ENCODE results near the gene KCTD12. TPM values are rescaled to one million over a fixed set of nuclear protein-coding genes. Genes with fewer than 3 reads are reported as not detected.

The KCTD12 gene
- total RNA-seq, 1 donor from 2014 or later, result 395 TPM

DNA sequence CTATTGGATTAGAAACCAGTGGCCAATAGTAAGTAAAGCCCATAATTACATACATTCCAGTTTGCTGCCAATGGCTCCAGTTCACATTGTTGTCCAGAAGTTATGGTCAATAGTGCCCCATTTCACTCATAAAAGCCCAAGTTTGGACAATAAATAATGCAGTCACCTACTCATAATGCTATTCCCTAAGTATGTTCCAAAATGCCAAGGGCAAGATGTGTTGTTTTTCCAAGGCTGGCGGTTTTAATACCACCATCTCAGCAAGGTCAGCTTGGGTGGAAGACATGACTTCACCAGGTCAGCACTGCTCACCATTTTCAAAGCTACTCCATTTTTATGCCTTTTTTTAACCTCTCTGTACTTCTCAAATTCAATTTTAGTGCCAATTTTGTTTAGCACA is 32.7 kb downstream of the KCTD12 start:
- DNase-seq, result peak; percentile 61

DNA sequence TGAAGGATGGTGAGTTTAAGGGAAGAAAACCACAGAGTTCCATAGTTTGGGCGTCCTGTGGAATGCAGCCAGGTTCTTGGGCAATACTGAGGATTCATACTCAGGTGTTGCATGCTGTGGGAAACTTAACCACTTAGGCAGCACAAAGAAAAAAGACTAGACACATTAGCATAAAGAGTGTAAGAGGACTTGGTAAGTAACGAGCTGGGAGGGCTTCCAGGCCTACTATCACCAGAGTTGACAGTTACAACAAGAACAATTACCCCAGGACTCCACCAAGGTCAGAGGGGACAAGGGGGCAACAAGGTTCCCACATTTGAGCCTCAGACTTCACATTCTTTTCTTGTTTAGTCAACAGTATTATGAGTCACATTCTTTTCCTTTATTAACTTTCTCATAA is 33.2 kb downstream of the KCTD12 start:
- peak; percentile 80 for DNase-seq

DNA sequence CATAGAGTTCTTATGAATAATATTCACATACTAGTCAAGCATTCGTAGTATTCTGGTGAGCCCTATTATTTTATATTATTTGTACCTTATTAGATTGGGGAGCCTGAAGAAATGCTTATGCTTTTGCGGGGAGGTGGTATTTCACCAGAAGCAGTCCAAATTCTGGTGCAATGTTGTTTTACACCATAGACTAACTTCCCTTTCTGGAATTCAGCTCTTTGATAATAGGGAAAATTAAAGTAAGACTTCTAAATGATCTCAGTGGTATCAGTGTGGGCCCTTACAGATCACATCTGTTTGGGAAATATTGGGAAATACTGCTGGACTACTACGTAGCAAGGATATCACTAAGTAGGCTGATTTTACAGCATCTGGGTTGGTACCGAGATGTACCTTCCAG is 34.2 kb downstream of the KCTD12 start:
- no peak for DNase-seq

DNA sequence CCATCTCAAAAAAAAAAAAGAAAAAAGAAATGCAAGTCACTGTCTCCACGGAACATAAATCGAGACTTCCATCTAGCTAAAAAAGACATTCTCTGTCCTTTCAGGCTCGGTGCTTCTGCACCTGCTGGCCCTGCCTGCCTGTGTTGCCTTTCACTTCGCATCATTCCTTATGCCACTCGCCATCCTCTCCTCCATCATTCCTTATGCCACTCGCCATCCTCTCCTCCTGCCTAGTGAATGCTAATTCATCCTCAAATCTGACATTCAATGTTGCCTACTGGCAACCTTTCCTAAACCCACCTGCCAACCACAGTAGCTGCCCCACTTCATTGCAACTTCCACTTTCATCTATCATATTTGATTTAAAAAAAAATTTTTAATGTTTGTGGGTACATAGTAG is 36.7 kb downstream of the KCTD12 start:
- no peak for DNase-seq

DNA sequence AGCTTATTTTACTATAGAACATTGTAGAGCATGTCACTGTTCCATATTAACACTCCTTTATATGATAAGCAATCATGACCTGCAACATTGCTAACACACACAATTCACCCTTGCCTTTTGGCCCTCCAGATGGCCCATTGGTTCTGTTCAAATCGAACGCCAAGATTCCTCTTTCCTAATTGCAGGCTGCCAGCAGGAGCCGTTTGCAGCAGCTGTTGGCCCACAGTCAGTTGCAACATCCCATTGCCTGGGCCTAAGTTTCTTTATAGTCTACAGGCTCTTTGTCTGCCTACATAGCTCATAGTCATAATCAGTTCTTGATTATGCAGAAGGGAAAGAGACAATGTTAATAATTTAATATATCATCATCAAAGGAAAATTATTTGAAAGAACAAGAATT is 37.6 kb downstream of the KCTD12 start:
- no peak for DNase-seq

DNA sequence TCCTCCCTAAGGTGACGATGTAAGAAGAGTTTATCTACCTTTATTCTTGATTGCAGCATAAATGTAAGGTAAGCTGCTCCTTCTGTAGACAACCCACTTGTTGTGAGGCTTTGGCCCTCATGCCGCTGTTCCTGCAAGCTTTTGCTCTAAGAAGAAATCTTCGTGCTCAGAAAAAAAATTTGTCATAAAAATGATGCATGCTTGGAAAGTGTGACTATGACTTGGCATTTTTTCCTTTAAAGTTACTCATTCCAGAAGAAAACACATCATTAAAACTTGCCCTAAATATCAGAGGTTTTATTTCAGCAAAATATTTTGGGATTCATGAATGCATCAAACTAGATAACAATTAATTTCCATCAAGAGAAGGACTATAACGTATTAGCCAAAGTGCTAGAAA is 39.8 kb downstream of the KCTD12 start:
- no peak for DNase-seq

DNA sequence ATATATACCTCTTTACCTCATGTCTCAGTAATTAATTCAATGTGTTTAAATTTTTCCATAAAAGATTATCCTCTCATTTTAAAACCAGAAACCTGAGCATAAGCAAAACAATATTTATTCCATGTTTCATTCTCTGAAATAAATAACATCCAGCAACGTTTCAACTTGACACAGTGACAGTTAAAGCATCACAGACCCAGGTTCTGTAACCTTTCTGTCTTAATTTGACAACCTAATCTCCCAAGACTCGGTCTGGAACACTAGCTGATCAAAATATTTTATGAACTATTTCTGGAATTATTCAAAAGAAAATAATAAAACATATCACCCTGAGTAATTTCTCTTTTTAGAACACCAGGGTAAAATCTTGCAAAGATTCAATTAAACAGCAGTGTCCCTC is 40.3 kb downstream of the KCTD12 start:
- no peak for DNase-seq

DNA sequence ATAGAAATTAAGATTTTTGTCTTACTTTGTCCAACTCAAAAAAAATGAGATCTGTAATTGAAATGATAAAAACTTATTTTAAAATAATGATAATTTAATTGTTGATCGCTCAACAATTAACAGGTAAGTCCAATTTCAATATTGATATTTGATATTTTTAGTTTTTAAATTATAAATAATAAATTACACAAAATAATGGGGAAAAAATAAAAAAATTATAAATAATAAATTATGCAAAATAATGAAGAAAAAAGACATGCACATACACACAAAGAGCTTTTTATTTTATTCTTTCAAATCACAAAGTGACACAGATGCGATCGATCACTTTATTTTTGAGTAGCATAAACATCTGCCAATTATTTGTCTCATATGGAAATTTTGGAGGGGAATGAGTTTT is 40.8 kb downstream of the KCTD12 start:
- no peak for DNase-seq

- DNase-seq, result no peak
Measured at GRCh38 chr13:76837801-76838200, 48.4 kb downstream of the KCTD12 start.

GRCh38 chr13:76836311-76836710 is 49.9 kb downstream of the KCTD12 start:
- DNase-seq, result no peak

GRCh38 chr13:76833441-76833954 is 52.7 kb downstream of the KCTD12 start:
- DNase-seq, result no peak

- DNase-seq, result no peak
Measured at GRCh38 chr13:76832258-76832988, 53.8 kb downstream of the KCTD12 start.

DNA sequence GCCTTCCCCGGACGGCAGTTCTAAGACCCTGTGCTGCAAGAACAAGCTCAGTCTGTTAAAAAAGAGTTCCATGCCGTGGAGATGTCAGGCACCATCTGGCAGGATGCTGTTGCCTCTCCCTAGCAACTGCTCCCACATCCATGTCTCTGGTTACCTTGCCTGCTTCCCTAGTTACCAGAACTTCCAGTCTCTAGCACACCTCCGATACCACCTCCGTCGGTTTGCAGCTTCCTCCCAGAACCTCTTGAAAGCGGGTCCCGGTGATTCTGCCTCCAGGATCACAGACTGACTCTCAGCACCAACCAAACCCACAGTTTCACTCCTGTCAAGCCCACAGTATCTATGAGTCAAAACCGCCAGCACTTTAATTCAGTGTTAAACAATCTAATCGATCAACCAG is 55.4 kb downstream of the KCTD12 start:
- no peak for DNase-seq

Other genes starting within 250 kb of the KCTD12 start
- gene ACOD1, start 62.1 kb upstream of the KCTD12 start, total RNA-seq, result not detected in 2 replicates
- 26.8 and 32.7 TPM in 2 replicates for gene CLN5, start 105.7 kb upstream of the KCTD12 start, total RNA-seq
- gene FBXL3, start 140.8 kb upstream of the KCTD12 start, total RNA-seq, result 76.4 and 77.1 TPM in 2 replicates